Stimulated activated CD8-positive, alpha-beta memory T cell treated with anti-CD3 and anti-CD28 coated beads, Interleukin-7, amount 100 ng/mL, for 1 hour (primary cell): ENCODE measurements around the gene ALG6.
"Not testable (repeated sequence)": the region's sequence is repeated elsewhere in the genome, so short reads cannot be mapped to it uniquely, and the experiment has no call there.

ENCODE experiments used
- DNase-seq, 2 donors: peaks; one replicate each; pipeline ENCODE4 v3.0.0-alpha.2; 2020; ENCODE audit warnings: low read depth in 2 of 2

ALG6 gene

GRCh38 chr1:63414691-63415365, 47.4 kb downstream of the ALG6 start:
- no peak for DNase-seq

DNA sequence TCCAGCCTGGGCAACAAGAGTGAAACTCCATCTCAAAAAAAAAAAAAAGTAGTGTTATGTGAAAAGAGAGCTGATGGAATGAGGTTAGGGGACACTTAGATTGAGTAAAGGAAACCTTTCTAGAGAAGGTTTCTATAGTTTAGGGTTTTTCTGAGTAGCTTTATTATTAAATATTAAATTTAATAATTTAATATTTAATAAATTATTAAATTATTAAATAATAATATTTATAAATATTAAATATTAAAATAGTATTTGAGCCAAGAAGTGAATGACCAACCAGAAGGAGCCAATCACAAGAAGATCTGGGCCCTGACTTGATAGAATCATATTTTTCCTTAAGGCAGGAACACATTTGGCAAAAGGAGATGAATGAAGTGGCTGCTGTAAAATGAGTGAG, 50.7 kb downstream of the ALG6 start:
- no peak for DNase-seq

DNA sequence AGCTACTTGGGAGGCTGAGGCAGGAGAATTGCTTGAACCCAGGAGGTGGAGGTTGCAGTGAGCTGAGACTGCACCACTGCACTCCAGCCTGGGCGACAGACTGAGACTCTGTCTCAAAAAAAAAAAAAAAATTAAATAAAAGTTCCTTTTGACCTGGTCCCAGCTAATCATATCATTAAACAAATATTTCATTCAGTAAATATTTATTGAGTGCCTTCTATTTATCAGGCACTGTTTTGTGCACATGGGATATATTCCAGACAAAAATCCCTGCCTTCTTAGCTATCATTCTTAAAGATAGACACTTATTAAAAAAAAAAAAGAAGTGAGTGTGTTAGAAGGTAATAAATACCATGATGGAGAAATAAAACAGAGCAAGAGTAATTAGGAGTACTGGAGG, 53.3 kb downstream of the ALG6 start:
- DNase-seq, result not testable (repeated sequence)

- no peak for DNase-seq
Observed at GRCh38 chr1:63423649-63424048, 56.2 kb downstream of the ALG6 start.

DNA sequence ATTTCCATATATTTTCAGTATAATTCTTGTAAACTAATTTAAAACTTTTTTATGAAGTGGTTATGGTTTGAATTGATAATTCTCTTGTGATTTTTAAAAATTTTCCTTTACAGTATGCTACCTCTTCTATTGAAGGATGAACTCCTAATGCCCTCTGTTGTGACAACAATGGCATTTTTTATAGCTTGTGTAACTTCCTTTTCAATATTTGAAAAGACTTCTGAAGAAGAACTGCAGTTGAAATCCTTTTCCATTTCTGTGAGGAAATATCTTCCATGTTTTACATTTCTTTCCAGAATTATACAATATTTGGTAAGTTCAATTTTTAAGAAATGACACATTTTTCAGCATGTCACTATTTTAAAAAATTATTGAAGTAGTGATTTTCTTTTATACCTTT, 61.4 kb downstream of the ALG6 start:
- no peak for DNase-seq

GRCh38 chr1:63429281-63429680, 61.9 kb downstream of the ALG6 start:
- no peak for DNase-seq

- no peak for DNase-seq
Observed at GRCh38 chr1:63435161-63435560, 67.7 kb downstream of the ALG6 start.

DNA sequence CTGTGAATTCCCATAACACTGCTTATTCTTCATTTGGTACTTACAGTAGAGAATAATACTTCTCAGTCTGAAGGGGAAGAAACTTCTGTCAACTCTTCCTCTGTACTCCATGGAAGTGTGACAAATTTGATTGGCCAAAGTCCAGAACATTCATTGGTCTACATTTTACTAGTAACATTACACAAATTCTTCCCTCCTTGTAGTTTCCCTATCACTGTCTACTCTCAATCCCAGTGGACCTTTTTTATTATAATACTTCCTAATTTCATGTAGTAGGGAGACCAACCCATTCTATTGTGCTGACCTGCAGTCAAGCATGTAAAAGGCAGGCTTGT, 74.7 kb downstream of the ALG6 start:
- DNase-seq, result no peak

- DNase-seq, result no peak
Observed at GRCh38 chr1:63448731-63449246, 81.4 kb downstream of the ALG6 start.

DNA sequence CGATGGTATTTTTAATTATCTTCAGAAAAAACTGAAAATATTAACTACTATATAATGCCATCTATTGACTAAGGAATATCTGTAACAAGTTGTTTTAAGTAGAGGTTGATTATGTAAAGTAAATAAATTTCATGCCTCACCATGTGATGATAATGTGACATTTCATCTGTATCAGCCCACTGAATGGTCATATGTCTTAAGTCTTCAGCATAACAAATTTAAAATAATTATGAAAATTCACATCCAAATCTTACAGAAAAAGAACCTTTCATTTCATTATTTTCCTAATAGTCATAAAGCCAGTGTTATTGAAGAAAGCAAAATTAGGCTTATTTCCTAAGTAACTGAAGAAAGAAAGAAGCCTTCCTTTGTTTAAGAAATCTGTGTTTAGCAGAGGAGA, 83.0 kb downstream of the ALG6 start:
- no peak for DNase-seq

GRCh38 chr1:63453232-63453631, 85.8 kb downstream of the ALG6 start:
- no peak for DNase-seq

DNA sequence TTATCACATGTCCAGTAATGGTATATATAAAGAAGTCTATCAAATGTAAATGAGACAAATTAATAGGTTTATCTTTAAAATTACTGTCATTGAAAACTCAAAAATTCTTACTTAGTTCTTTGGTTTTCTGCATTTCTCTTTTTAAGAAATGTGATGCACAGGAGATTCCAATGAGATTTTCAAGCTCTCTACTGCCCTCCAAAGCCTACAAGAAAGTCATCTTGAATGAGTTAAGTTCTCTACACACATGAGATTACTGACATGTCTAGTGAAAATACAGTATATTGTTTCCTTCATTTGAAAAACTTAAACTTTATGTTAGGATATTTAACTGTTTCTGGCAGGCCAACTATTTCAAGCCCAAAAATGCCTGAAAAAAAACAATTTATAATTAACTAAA, 86.8 kb downstream of the ALG6 start:
- DNase-seq, result no peak

DNA sequence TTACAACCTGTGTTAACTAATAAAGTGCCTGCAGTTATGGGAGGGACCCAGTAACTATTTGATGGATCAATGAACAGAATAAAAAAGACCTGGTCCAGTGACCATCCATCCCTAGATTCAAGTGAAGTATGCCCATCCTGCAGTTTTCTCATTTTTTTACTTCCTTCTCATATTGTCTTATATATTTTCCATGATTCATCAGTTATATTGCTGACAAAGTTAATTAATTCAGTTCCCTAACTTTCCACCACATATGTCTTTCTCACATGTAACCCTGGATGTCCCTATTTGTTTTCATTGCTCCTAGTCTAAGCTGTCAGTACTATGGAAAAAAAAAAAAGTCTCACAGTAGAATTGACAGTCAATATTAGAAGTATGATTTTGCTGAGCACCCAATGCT, 91.3 kb downstream of the ALG6 start:
- no peak for DNase-seq

DNA sequence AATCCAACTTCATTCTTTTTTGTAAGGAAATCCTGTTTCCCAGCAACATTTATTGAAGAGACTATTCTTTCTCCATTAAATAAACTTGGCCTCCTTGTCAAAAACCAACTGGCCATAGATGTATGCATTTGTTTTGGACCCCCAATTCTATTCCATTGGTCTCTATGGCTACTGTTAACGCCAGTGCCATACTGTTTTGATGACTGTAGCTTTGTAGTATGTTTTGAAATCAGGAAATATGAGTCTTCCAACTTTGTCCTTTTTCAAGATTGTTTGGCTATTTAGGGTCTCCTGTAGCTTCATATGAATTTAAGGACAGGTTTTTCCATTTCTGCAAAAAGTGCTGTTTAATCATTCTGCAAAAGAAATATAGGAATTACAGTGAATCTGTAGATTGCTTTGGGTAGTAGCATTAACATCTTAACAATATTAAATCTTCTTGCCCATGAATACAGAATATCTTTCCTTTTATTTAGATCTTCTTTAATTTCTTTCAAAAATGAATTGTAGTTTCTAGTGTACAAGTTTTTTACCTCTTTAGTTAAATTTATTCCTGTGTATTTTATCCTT, 94.3 kb downstream of the ALG6 start:
- DNase-seq, result no peak

DNA sequence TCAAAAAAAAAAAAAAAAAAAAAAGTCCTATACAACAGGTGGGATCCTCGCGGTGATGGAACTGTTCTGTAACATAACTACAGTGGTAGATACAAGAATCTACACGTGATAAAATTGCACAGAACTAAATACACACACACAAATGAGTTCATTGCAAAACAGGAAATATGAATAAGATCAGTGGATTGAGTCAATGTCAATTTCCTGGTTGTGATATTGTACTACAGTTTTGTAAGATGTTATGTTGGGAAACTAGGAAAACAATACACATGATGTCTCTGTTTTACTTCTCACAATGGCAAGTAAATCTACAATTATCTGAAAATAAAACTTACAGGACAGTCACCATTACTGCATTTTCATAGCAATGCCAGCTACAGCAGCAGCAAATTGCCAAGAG, 95.8 kb downstream of the ALG6 start:
- DNase-seq, result no peak

DNA sequence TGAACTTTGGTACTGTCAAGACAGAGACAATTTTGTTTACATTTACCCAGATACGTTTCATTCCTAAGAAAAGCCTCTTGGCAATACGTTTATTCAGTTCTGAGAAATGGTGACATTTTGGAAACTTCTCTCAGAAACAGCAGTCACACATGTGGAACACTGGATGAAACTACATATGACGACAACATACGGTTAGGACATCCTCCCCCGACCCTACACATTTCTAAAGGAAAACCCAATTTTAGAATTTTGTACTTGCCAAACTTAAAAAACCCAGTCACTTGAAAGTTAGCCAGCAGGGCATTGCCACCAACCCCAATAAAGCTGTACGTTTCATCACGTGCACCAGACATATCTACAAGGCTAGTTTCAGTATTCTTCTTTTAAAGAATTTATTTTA, 98.8 kb downstream of the ALG6 start:
- no peak for DNase-seq

DNA sequence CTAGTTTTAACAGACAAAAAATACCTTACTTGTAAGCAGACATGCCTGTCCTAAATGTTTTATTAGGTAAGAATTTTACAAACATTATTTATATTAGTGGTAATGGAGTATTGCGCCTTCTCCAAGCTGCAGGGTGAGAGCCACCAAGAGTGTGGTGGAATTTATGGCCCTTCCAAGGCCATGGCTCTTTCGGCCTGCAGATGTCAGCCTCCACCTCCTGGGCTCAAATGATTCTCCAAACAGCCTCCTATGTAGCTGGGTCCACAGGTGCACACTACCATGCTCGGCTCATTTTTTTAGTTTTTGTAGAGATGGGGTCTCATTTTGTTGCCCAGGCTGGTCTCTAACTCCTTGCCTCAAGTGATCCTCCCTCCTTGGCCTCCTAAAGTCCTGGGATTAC, 99.3 kb downstream of the ALG6 start:
- no peak for DNase-seq

- DNase-seq, result not testable (repeated sequence)
Observed at GRCh38 chr1:63468683-63469082, 101.3 kb downstream of the ALG6 start.

DNA sequence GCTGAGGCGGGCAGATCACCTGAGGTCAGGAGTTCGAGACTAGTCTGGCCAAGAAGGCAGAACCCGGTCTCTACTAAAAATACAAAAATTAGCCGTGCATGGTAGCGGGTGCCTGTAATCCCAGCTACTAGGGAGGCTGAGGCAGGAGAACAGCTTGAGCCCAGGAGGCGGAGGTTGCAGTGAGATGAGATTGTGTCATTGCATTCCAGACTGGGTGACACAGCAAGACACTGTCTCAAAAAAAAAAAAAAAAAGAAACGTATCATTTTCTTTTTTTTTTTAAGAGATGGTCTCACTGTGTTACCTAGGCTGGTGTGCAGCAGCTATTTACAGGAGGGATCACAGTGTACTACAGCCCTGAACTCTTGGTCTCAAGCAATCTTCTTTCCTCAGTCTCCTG, 108.3 kb downstream of the ALG6 start:
- DNase-seq, result no peak

- DNase-seq, result no peak
Observed at GRCh38 chr1:63480057-63480456, 112.6 kb downstream of the ALG6 start.

DNA sequence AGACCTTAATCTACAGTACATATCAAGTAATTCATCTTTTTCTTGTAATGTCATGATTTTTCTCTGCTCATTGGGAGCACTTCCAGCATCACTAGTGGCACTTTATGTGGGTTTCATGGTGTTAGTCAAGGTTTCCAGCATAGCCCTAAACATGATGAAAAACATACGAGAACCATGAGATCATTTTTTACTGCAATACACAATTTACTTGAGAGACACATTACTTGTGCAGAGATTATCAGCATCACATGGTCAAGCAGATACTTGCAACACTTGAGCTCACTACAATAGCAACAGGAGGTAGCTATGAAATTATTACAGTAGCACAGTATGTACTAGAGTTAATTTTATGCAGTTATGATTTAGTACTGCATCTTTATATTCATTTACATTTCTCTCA, 119.2 kb downstream of the ALG6 start:
- DNase-seq, result no peak

DNA sequence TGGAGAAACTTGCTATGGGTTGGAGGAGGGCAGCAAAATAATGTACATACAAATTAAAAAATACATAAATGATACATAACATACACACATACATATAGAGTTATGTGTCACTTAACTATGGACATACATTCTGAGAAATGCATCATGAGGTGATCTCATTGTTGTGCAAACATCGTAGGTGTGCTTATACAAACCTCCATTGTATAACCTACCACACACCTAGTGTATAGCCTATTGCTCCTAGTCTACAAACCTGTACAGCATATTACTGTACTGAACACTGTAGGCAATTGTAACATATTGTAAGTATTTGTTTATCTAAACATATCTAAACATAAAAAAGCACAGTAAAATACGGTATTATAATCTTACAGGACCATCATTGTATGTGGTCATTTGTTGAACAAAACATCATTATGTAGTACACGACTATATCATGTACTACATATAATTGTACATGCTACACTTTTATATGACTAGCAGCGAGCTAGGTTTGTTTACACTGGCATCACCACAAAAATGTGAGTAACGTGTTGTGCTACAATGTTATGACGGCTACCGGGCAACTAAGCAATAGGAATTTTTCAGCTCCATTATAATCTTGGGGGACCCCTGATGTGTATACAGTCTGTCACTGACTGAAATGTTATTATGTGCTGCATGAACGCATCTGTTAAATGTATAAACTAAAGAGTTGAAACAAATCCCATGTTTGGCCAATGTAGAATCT, 120.1 kb downstream of the ALG6 start:
- no peak for DNase-seq
